K562 (cell line): ENCODE data around the gene HPGDS. TPM values are rescaled to one million over a fixed set of nuclear protein-coding genes. Genes with fewer than 3 reads are reported as not detected.

Experiments
- ASH1L ChIP-seq: fragments of 450-650 bp; IDR thresholded peaks from 2 replicates; pipeline ENCODE4 v1.6.1; 2018; ENCODE audit warnings: borderline replicate concordance, mild to moderate bottlenecking, low read depth; ENCODE audit not compliant: partially characterized antibody
- BRCA1 ChIP-seq, 2 experiments: fragments of 450-650 bp in 1 of 2; sonication (generic) in 1 of 2; formaldehyde crosslinking in 1 of 2; IDR thresholded peaks; 2 replicates each; pipeline versions ENCODE4 v1.5.0 to v1.6.1; 2017 to 2020; ENCODE audit warnings: mild to moderate bottlenecking in 1 of 2, missing genetic modification reagents in 1 of 2
- MEIS2 ChIP-seq: fragments of 450-650 bp; IDR thresholded peaks from 2 replicates; pipeline ENCODE4 v1.6.1; 2014; ENCODE audit warnings: mild to moderate bottlenecking; ENCODE audit not compliant: partially characterized antibody
- NRF1 ChIP-seq, 2 experiments: fragments of 450-650 bp; IDR thresholded peaks in 1 of 2; conservative IDR thresholded peaks in 1 of 2; 2 replicates each; pipeline ENCODE4 v1.6.1; 2014; ENCODE audit warnings: mild to moderate bottlenecking in 2 of 2
- PURB ChIP-seq: sonication (generic); formaldehyde crosslinking; IDR thresholded peaks from 2 replicates; pipeline ENCODE4 v1.9.0; 2021; ENCODE audit warnings: low read depth, mild to moderate bottlenecking, missing genetic modification reagents
- SIN3B ChIP-seq: fragments of 450-650 bp; IDR thresholded peaks from 2 replicates; pipeline ENCODE4 v1.6.1; 2017; ENCODE audit warnings: low read depth, mild to moderate bottlenecking, moderate library complexity
- SIX5 ChIP-seq, 2 experiments: IDR thresholded peaks; 2 replicates each; pipeline ENCODE4 v1.6.1; 2011; ENCODE audit warnings: low read length in 2 of 2, borderline replicate concordance in 1 of 2, low read depth in 1 of 2, mild to moderate bottlenecking in 1 of 2, moderate library complexity in 1 of 2; ENCODE audit not compliant: insufficient read depth in 1 of 2
- ZBED1 ChIP-seq: IDR thresholded peaks from 2 replicates; pipeline ENCODE4 v1.6.1; 2014
- ZFX ChIP-seq: sonication (generic); formaldehyde crosslinking; IDR thresholded peaks from 2 replicates; pipeline ENCODE4 v1.8.0; 2022; ENCODE audit warnings: mild to moderate bottlenecking, missing genetic modification reagents, moderate library complexity
- polyA plus RNA-seq, 8 experiments: library from polyadenylated mRNA; depleted of rRNA in 4 of 8; stranded (reverse) in 5 of 8; unstranded in 3 of 8; fragments of >200 nt; fragmentation: Nextera tagmentation in 2 of 8; fragmentation: Illumina TruSeq in 1 of 8; extraction: Ambion mirVana in 2 of 8; extraction: Trizol in 1 of 8; gene quantifications; 2 replicates each; pipeline versions ENCODE4 v1.2.1 to v1.2.3, GENCODE V29; 2011 to 2014; ENCODE audit warnings: inconsistent platforms in 1 of 8, missing spikeins in 1 of 8
- total RNA-seq, 7 experiments: library from RNA; depleted of rRNA in 6 of 7; stranded (reverse); fragments of >200 nt in 6 of 7; fragmentation: Illumina TruSeq in 2 of 7; extraction: Trizol in 2 of 7; gene quantifications; 2 replicates each; pipeline versions ENCODE4 v1.2.1 to v1.2.3, GENCODE V29; 2011 to 2021; ENCODE audit warnings: low replicate concordance in 1 of 7
- TF ChIP-seq, protein P1 (sequence below), 2 experiments: fragments of 450-650 bp; formaldehyde crosslinking in 1 of 2; IDR thresholded peaks; 2 replicates each; pipeline versions ENCODE4 v1.4.0 to v1.6.1; 2014 to 2020; ENCODE audit warnings: mild to moderate bottlenecking in 2 of 2, borderline replicate concordance in 1 of 2, low read depth in 1 of 2
- TF ChIP-seq, protein P2 (sequence below): fragments of 450-650 bp; conservative IDR thresholded peaks from 2 replicates; pipeline ENCODE4 v1.6.1; 2016; ENCODE audit warnings: missing genetic modification characterization, low read depth, mild to moderate bottlenecking, control low read depth, missing compliant biosample characterization

The HPGDS gene
- total and polyA plus RNA-seq, 9 of the 15 experiments (the other 6 are each of a cell fraction or from before 2014, with no cell fraction given), result 0.07 to 0.36 (median 0.14) TPM; not detected in 4

DNA sequence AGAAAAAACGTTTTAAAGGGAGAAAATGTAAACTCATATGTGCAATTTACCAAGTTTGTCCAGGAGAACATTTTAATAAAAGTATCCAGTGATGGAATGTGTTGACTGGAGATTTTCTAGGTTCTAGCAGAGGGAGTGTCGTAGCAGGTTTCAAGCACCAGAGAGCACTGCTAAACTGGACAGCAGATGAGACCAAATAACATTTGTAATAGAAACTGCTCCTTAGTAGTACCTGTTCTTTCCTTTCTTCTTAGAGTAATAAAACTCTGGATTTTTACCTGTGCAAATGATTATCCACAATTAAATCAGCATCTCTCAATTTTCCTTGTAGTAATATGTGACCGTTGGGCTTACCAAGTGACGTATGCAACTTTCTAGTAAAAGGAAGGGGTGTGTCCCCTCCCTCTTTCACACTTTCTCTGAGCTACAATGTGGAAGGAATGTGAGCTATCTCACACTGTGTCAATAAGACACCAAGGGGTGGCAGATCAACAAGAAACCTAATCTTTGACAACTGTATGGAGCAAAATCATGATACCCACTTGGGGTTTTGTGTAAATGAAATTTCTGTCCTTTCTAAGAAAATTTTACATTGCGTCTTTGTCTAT is 9.5 kb downstream of the HPGDS start (continued):
- TF ChIP-seq, protein P1, sequence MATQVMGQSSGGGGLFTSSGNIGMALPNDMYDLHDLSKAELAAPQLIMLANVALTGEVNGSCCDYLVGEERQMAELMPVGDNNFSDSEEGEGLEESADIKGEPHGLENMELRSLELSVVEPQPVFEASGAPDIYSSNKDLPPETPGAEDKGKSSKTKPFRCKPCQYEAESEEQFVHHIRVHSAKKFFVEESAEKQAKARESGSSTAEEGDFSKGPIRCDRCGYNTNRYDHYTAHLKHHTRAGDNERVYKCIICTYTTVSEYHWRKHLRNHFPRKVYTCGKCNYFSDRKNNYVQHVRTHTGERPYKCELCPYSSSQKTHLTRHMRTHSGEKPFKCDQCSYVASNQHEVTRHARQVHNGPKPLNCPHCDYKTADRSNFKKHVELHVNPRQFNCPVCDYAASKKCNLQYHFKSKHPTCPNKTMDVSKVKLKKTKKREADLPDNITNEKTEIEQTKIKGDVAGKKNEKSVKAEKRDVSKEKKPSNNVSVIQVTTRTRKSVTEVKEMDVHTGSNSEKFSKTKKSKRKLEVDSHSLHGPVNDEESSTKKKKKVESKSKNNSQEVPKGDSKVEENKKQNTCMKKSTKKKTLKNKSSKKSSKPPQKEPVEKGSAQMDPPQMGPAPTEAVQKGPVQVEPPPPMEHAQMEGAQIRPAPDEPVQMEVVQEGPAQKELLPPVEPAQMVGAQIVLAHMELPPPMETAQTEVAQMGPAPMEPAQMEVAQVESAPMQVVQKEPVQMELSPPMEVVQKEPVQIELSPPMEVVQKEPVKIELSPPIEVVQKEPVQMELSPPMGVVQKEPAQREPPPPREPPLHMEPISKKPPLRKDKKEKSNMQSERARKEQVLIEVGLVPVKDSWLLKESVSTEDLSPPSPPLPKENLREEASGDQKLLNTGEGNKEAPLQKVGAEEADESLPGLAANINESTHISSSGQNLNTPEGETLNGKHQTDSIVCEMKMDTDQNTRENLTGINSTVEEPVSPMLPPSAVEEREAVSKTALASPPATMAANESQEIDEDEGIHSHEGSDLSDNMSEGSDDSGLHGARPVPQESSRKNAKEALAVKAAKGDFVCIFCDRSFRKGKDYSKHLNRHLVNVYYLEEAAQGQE (IDR thresholded peaks at IDR 0.05; ENCODE audit: borderline replicate concordance), result peak; percentile 73; the same call in 1 of the 2 replicates
- TF ChIP-seq, protein P1 (CRISPR knock-in tag; IDR thresholded peaks at IDR 0.05; ENCODE audit: low read depth), result no peak
- TF ChIP-seq BRCA1 (IDR thresholded peaks at IDR 0.05) (no peak), BRCA1 (CRISPR knock-in tag; IDR thresholded peaks at IDR 0.05) (no peak), NRF1 (conservative IDR thresholded peaks at IDR 0.05 in 1 of 2, IDR thresholded peaks at IDR 0.05 in 1 of 2) (no peak), SIN3B (no peak), ASH1L (no peak), ZBED1 (no peak), MEIS2 (no peak), SIX5 (IDR thresholded peaks at IDR 0.05; ENCODE audit: borderline replicate concordance in 1 of 2, insufficient read depth in 1 of 2, low read depth in 1 of 2, low read length in 2 of 2) (no peak), PURB (CRISPR knock-in tag) (no peak), ZFX (CRISPR knock-in tag) (no peak)
- TF ChIP-seq, protein P2, sequence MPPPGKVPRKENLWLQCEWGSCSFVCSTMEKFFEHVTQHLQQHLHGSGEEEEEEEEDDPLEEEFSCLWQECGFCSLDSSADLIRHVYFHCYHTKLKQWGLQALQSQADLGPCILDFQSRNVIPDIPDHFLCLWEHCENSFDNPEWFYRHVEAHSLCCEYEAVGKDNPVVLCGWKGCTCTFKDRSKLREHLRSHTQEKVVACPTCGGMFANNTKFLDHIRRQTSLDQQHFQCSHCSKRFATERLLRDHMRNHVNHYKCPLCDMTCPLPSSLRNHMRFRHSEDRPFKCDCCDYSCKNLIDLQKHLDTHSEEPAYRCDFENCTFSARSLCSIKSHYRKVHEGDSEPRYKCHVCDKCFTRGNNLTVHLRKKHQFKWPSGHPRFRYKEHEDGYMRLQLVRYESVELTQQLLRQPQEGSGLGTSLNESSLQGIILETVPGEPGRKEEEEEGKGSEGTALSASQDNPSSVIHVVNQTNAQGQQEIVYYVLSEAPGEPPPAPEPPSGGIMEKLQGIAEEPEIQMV (tag), result no peak
